ENCODE data around the gene LRRC25.

DNA sequence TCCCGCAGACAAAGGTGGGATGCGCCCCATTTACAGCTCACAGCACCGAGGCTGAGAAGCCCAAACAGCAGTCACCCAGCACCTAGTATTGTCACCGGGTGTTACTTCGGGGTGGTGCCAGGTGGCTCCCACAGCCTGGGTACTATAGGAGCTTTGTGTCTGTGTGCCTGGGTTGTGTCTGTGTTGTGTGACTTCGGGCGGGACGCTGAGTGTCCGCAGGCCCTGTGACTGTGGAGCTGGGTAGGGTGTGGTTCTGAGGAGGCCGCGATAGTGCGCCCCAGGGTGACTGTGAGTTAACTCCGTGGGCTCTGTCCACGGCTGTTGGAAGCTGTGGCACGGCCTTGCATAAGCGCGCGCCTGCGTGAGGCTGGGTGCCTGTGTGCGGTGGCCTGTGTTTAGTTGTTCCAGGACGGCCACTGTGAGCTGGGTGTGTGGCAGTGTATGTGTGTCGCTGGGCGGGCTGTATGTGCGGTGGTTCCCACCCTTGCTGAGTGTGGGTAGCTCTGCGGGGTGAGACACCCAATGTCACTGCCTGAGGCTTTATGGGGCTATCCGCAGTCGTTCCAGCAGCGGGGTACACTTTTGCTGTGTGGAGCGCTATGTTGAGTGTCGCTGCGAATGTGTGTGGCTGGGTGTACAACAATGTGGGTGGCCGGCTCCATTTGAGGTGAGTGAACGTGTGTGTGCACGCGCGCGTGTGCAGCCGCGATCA is 21.2 kb upstream of the LRRC25 start:
- peak in 1 of 3 donors; percentile 14 for TF ChIP-seq POLR2A (IDR thresholded peaks at IDR 0.05)
- TF ChIP-seq, protein P1, sequence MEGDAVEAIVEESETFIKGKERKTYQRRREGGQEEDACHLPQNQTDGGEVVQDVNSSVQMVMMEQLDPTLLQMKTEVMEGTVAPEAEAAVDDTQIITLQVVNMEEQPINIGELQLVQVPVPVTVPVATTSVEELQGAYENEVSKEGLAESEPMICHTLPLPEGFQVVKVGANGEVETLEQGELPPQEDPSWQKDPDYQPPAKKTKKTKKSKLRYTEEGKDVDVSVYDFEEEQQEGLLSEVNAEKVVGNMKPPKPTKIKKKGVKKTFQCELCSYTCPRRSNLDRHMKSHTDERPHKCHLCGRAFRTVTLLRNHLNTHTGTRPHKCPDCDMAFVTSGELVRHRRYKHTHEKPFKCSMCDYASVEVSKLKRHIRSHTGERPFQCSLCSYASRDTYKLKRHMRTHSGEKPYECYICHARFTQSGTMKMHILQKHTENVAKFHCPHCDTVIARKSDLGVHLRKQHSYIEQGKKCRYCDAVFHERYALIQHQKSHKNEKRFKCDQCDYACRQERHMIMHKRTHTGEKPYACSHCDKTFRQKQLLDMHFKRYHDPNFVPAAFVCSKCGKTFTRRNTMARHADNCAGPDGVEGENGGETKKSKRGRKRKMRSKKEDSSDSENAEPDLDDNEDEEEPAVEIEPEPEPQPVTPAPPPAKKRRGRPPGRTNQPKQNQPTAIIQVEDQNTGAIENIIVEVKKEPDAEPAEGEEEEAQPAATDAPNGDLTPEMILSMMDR (IDR thresholded peaks at IDR 0.05) = no peak

Data from body of pancreas (tissue), 4 donors.